Measurements from ENCODE around the gene TLCD1.

TLCD1 gene, protein sequence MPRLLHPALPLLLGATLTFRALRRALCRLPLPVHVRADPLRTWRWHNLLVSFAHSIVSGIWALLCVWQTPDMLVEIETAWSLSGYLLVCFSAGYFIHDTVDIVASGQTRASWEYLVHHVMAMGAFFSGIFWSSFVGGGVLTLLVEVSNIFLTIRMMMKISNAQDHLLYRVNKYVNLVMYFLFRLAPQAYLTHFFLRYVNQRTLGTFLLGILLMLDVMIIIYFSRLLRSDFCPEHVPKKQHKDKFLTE

DNA sequence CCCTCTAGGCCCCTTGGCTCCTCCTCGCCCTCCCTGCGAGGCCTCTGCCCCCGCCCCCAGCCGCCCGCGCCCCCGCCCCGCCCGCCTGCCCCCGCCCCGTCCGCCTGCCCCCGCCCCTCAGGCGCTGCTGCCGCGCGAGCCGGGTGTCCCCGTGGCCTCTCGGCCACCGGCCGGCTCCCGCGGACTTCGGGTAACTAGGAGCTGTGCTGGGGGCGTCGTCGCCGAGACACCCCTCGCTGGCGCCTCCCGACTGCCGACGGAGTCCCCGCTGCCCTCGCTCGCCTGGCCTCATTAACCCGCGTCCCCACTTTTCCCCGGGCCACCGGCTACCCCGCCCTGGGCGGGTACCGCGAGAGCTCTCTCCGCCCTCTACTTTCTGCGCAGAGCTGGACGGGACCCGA is at the start of gene TLCD1:
TSS of gene TLCD1 (minus strand) at position 8 of the 401 bp plus-strand sequence. CDS start 136 bp downstream, outside the sequence.
- peak; percentile 82 to 85 for DNase-seq

DNA sequence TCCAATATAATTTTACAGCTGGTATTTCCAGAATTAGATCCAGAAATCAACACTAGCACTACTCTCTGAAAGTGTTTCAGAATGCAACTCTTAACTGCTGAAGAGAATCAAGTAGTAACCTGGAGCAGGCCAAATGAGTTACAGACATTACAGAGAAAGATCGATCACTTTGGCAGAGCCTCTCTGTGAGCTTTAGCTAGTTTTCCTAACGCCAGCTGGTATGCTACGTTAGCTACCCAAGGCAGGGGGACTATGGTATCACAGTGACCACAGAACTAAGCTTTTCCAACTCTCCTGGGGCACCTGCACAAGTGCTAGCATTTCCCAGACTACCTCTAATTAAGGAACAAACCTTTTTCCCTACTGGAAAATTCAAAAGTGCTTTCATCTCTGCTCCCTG is 48.2 kb upstream of the TLCD1 start:
- DNase-seq = no peak

DNA sequence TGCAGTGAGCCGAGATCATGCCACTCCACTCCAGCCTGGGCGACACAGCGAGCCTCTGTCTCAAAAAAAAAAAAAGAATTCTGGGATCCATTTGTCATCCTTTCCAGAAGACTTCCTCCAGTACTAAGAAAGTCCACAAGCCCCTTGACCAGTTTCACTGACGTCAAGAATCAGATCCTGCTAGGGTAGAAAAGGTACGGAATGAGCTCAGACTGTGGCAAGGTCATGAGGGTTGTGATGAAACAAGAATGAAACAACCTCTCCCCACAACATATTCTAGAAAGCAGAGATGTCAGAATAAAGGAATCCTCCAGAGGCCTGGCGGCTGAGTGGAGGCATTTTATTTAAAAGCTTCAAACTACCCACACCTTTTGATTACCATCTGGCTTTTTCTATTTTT is 47.7 kb upstream of the TLCD1 start:
- DNase-seq = no peak

DNA sequence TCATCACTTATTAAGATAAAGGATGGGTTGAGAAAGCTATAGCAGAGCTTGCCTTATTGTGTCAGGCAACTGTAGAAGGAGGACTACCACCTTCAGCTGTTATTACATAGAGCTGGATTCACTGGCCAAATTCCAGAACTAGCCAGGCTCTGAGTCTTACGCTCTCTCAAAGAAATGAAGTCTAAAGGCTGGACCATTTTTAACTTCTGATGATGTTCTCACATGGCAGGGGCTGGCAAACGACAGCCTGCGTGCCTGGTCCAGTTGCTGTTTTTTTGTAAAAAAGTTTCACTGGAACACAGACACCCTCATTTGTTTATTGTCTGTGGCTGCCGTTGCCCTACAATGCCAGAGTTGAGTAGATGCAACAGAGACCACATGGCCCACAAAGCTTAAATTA is 39.0 kb upstream of the TLCD1 start:
- no peak for DNase-seq

DNA sequence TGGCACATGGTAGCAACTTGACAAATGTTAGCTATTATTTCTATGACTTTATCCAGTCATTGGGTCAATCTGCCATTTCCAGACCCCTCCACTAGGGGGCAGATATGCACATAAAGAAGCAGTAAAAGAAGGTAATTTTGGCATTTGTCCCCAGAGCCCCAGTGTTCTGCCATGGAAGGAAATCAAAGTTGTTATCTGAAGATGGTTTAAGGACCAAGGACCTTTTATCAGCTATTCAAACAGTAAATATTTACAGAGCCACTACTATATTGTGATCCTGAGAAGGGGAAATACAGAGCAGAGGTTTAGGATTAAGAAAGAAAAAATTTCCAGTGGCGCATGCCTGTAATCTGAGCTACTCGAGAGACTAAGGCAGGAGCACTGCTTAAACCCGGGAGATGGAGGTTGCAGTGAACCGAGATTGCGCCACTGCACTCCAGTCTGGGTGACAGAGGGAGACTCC is 37.8 kb upstream of the TLCD1 start:
- DNase-seq = peak; percentile 57 to 85

DNA sequence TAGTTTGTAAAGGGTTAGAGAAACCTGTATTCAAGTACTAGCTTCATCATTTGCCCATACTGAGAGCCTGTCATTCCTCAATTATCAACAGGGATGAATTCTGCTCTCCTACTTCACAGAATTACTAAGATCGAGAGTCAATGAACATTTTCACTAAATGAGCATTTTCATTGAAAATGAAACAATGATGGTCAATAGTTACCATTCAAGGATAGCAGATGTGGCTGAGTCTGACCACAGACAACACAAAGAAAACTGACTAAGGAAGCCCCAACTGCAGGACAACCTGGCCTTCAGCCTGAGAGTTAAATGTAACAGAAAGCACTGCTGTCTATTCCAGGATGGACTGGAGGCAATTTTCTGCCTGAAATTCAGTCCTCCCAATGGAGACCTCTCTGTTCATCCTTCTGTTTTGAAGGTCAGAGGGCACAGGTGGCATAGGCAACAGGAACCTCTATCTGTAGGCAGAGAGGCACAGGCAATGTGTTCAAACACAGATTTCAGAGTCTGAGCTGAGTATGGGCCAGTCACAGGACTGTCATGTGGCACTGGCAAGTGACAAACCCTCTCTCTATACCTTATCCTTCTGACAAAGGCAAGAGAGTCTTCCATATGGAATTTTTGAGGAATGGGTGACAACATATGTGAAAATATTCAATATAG is 37.2 kb upstream of the TLCD1 start:
- DNase-seq = no peak

DNA sequence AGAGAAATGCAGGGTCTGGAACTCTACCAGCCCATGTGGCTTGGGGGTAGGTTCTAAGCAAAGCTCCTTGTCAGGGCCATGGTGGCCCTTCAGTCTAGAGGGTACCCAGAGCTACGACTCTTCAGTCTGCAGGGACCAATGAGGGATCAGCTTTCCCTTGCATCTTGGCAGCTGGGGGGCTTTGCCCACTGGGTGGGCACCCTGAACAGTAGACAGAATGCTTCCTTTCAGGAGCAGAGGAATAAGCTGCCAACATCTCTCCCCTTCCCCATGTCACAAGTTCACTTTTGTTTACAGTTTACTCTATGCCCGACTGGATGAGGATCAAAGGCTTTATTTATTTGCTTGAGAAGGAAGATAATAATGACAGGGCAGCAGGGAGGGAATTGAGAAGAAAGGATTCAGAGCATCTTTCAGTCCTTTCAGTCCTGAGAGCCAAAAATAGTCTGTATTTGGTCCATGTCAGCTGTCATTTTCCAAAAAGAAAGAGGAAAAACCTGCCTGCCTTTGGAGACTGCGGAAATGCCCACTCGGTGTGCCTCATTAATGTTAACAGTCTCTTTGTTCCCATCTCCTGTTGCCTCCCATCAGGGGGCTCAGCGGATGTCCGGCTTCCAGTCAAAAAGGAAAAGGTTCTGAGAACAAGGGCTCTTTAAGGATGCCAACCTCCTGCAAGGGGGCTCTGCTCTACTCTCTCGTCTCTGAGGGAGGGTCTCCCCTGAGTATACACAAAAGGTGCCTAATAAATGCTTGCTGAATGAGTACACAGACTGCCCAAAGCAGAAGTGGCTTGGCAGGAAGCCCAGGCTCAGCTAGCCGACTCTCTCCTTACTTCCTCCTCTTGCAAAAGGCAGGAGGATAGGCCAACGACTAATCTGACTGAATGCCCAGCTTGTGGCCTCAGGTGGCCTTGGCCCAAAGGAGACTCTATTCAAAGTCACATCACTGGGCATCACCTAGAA is 34.8 kb upstream of the TLCD1 start:
- DNase-seq = no peak

DNA sequence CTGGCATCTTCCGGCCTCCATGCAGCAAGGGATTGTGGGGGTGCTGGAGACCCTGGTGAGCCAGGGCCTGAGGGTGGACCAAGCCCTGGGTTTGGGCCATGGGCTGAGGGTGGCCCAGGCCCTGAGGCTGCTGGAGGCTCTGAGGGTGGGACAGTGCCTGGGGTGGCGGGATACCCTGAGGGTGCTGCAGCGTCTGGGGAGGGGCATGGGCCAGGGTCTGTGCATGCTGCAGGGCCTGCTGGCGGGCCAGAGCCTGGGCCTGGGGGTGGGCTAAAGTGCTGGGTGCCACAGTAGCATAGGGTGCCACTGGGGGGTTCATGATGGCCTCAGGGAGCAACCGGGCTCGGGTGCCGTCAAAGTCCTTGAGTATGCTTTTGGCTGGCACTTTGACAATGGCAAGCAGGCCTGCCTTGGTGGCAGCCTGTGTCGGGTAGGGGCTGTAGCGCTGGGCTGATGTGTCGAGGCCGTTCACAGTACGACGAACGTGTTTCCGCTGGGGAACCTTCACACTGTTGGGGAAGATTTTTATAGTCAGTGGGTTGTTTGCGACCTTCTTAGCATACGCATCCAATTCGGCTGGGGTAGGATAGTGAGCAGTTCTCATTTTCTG is 33.3 kb upstream of the TLCD1 start:
- DNase-seq = no peak

DNA sequence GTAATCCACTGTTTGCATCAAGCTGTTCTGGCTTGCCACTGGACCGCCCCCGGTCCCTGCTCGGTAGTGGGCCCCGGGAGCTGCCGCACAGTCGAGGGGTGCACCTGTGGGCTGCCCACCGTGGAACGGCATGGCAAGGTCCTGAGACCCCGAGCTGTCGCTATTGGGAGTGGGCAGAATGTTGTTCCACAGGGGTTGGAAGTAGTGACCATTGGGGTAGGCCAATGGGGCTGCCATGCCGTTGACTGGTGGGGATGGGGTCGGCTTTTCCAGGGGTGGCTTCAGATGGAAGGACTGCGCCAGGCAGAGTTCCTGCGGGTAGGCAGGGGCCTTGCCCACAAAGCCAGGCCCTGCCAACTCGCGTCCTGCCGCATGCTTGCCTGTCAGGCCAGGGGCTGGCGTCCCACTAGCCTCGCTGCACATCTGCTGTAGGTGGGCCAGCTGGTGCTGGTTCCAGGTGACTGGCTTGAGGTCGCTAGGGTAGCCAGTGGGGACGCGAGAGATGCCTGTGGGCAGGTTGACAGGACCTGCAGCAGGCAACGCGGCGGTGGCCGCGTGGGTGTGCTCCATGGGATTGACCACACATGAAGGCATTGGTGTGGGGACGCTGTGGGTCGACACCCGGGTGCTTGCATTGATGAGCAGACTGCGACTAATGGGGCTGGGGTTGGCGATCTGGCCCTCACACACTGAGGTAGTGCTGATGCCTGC is 32.5 kb upstream of the TLCD1 start:
- DNase-seq = no peak

DNA sequence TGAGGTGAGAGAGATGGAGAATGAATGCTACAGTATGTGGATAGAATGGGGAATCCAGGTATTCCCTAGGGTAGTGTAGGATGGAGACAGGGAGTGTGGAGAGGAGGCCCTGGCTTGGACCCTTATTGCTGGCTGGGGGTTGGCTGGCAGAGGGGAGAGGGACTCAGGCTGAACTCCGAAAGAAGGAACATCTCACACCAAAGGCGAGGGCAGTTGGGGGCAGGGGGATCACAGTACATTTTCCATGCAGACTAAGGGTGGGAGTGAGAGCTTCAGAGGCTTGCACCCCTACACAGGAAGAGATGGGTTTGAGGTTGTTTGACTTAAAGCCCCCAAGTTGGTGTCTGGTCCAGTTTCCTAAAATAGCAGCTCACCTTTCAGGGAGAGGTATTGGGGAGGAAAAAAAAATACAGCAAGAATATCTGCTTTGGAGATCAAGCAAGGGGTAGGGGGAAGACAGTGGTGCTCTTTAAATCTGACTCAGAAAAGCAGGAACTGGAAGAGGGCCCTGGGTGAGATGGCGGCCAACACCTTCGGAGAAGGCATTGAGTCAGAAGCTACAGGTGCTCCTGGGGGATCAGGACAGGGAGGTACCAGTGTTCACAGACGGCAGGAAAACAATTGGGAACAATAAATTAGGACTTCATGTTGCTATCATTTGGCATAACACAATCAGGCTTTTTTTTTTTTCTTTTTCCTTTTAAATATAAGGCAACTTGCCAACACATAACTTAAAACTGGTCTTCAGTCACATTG is 30.2 kb upstream of the TLCD1 start:
- no peak for DNase-seq

DNA sequence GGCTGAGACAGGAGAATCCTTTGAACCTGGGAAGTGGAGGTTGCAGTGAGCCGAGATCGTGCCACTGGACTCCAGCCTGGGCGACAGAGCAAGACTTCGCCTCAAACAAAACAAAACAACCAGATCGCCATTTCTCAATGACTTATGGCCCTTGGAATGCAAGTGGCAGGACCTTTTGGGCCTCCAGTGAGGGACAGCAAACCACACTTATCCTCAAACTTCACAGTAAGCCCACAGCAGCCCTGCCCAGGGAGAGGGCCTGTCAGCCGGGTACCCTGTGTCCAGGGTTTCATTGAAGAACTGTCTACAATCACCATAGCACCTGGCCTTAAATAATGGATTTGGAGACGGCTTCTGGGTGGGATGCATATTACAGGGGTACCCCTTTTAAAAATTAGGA is 29.5 kb upstream of the TLCD1 start:
- DNase-seq = no peak

DNA sequence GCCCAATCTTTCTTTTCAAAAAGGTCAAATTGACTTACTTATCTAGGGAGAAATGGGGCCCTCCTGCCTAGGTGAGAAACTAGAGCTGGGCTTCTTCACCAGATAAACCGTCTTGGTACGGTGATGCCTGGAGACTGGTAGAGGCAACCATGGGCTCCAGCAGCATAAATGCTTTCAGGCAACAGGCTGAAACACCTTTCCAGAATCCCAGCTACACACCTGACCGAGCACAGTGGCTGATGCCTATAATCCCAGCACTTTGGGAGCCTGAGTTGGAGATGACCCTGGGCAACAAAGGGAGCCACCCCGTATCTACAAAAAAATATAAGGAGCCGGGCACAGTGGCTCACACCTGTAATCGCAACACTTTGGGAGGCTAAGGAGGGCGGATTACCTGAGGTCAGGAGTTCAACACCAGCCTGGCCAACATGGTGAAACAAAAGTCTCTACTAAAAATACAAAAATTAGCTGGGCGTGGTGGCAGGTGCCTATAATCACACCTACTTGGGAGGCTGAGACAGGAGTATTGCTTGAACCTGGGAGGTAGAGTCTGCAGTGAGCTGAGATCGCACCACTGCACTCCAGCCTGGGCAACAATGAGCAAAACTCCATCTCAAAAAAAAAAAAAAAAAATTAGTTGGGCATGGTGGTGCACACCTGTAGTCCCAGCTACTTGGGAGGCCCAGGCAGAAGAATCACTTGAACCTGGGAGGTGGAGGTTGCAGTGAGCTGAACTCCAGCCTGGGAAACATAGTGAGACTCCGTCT is 25.8 kb upstream of the TLCD1 start:
- DNase-seq = no peak

DNA sequence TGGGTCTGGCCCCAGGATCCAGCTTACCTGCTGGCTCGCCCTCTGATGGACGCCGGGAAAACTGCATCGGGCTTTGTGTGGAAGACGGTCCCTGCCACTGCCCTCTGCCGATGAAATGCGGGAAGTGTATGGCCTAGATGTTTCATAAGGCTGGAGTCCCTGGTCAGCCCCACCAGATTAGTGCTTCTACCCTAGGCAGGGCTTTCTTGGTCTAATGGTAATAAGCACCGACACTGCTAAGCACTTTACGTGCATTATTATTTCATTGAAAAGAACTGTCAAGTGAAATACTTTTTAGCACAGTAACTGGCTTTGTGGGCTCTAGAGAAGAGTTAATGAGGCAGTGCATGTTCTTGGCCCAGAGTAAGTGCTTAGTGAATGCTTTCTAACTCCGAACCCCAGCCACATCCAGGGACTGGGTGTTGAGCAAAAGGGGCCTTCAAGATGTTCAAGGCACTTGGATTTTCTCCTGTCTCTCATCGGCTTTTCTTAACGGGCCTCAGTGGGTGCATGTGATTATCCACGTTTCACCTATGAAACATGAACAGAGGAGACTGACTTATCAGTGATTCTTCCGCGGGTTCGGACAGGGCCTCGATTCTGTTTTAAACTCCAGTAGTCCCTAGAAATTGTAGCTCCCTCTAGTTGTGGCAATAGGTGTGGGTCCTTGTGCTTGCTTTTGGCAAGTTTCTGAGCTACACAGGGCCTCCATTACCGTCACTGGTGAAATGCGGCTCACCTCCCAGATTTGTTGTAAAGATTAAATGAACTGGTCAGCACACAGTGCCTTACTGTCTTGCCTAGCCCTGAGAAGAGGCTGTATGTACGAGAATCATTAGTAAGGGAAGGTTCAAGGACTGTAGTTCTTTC is 24.4 kb upstream of the TLCD1 start:
- DNase-seq = peak; percentile 91 to 95

DNA sequence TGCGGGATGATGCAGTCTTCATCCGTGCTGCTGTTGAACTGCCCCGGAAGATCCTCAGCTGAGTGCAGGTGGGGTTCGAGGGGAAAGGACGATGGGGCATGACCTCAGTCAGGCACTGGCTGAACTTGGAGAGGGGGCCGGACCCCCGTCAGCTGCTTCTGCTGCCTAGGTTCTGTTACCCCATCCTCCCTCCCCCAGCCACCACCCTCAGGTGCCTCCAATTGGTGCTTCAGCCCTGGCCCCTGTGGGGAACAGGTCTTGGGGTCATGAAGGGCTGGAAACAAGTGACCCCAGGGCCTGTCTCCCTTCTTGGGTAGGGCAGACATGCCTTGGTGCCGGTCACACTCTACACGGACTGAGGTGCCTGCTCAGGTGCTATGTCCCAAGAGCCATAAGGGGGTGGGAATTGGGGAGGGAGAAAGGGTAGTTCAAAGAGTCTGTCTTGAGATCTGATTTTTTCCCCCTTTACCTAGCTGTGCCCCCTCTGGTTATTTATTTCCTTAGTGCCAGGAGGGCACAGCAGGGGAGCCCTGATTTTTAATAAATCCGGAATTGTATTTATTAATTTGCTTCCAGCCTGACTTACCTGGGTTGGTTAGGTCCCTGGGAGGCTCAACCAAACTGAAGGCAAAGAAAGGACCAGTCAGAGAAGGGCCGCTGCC is 23.6 kb upstream of the TLCD1 start:
- DNase-seq = no peak

DNA sequence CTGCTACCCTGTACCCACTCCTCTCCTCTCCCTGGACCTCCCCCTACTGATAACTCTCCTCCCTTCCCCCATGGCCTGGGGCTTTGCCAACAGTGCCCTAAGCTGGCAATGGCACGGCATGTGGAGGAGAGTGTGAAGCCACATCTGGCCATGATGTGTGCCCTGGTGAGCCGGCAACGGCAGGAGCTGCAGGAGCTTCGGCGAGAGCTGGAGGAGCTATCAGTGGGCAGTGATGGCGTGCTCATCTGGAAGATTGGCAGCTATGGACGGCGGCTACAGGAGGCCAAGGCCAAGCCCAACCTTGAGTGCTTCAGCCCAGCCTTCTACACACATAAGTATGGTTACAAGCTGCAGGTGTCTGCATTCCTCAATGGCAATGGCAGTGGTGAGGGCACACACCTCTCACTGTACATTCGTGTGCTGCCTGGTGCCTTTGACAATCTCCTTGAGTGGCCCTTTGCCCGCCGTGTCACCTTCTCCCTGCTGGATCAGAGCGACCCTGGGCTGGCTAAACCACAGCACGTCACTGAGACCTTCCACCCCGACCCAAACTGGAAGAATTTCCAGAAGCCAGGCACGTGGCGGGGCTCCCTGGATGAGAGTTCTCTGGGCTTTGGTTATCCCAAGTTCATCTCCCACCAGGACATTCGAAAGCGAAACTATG is 23.0 kb upstream of the TLCD1 start:
- DNase-seq = no peak

DNA sequence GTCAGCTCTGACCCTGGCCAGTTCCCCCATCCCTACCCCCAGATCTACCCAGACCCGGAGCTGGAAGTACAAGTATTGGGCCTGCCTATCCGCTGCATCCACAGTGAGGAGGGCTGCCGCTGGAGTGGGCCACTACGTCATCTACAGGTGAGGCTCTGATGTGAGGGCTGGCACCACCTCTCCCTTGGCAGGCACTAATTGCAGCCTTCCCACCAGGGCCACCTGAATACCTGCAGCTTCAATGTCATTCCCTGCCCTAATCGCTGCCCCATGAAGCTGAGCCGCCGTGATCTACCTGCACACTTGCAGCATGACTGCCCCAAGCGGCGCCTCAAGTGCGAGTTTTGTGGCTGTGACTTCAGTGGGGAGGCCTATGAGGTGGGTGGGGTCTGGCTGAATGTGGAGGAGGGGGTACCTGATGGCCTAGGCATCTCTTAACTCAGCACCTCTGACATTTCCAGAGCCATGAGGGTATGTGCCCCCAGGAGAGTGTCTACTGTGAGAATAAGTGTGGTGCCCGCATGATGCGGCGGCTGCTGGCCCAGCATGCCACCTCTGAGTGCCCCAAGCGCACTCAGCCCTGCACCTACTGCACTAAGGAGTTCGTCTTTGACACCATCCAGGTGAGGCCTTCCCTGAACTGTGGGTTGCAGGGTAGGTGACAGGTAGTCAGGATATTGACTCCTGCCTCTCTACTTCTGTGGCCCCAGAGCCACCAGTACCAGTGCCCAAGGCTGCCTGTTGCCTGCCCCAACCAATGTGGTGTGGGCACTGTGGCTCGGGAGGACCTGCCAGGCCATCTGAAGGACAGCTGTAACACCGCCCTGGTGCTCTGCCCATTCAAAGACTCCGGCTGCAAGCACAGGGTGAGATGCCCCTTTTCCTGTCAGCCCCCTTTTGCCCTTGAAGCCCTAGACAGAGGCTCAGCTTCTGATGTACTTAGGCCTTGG is 22.0 kb upstream of the TLCD1 start:
- DNase-seq = no peak

DNA sequence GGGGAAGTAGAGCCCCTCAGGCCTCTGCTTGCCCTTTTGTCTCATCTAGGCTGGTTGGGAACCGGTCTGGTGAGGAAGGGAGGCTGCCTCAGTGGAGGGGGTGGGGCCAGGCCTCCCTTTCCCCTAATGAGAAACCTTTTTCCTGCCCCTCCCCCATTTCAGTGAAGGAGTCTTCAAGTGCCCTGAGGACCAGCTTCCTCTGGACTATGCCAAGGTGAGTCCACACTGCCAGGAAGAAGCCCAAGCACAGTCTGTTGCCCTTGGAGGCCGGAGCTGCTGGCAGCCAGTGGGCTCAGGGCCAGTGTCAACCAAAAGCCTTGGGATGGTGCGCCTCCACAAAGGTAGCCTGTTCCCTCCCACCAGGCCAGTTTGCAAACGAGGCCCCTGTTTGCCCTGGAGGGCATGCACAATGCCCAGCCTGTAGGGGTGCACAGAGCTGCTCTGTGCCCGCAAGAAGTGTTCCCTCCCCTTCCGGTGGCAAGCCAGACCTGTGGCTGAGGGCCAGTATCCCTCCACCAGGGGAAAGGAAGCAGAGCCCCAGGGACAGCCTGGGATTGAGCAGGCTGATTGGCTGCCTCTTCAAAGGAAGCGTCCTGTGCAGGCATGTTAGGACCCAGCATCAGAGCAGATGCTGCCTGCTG is 21.1 kb upstream of the TLCD1 start:
- DNase-seq = peak; percentile 60 to 66
